A204.1 (cell line): ENCODE results near the gene HSD17B12.

Experiments used
- FAIRE-seq: peaks from 2 replicates; lab custom pipeline; 2012; peaks lifted over from hg19 to GRCh38; lab: Jason Lieb, UNC

The HSD17B12 gene

DNA sequence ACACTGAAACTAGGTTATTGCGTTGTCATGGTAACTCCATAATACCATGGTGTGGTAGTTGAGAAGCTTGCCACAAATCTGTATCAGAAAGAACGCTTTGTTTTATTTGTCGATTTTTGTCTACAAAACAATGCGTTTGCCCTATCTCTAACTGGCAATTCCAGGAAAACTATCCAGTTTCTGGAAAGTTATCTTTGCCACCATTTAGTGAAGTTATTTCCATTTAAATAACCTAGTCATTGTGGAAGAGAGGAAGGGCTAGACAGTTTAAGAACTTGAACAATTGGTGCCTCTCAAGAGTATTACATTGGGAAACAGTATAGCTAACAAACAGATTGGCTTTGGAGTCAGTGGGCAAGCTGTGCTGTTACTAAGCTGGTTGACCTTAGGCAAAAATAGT, 7.9 kb downstream of the HSD17B12 start:
- FAIRE-seq = no peak

- FAIRE-seq = no peak
Observed at GRCh38 chr11:43689167-43689566, 8.6 kb downstream of the HSD17B12 start.

- no peak for FAIRE-seq
Observed at GRCh38 chr11:43690929-43691725, 10.6 kb downstream of the HSD17B12 start.

DNA sequence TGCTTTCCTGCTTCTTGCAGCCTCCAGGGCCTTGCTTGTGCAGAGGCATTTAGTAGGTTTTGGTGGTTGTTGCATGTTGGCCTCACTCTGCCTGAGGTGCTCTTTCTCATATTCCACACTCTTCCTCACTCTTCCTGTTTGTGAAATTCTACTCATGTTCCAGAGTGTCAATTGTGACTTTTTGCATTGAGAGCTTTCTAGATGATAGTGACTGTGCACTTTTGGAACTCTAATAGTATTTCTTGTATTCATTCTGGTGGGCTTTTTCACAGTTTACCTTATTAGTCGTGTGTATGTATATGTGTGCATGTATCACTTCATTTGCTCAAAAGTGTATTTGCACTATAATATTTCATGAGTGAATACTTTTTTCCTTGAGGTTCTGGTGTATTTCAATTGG, 11.3 kb downstream of the HSD17B12 start:
- no peak for FAIRE-seq

DNA sequence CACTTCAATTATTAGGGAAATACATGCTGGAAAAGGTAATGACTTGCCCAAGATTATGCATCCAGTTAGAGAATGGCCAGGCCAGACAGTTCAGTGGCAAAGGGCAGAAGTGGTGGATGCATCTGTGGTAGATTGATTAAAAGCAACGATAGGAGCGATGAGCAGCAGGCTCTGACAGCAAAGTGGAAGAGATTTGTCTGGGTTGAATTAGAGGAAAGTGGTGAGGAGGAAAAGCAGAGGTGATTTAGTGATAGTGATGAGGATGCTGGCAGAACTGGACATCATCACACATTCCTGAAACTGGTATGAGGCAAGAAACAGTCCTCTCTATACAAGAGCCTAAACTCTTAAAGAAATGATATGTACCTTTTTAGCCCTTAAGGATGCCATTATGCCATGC, 12.5 kb downstream of the HSD17B12 start:
- no peak for FAIRE-seq

DNA sequence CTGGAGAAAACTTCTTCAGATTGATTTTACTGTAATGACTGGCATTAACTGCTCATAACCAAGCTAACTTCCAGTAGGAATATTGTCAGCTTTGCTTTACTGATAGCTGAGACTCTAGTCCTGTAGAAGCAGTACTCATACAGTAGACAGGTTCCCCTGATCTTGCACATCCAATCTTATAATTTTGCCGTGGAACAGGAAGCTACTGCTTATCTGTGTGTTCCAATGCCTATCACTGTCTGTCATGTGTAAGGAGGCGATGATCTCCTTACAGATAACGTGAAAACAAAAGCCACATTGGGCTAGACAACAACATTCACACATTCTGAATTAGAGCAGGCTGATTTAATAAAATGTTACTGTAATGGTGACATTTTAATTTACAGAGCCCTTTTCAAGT, 13.2 kb downstream of the HSD17B12 start:
- no peak for FAIRE-seq

- no peak for FAIRE-seq
Observed at GRCh38 chr11:43694477-43694876, 13.9 kb downstream of the HSD17B12 start.

DNA sequence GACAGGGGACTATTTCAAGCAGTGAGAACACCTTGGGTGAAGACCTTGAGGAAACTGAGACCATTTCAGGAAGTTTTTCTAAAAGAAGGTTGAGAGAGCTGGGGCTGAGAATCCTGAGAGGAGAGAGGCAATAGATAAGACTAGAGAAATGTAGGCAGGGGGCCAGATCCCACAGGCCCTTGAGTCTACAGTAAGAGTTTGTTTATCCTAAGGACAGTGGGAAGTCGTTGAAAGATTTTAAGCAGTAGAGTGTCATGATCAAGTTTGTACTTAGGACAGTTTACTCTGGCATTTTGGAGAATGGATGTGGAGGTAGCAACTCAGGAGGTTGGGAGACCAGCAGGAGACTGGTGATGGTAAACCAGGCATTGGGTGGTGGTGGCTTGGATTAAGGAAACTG, 17.1 kb downstream of the HSD17B12 start:
- no peak for FAIRE-seq

DNA sequence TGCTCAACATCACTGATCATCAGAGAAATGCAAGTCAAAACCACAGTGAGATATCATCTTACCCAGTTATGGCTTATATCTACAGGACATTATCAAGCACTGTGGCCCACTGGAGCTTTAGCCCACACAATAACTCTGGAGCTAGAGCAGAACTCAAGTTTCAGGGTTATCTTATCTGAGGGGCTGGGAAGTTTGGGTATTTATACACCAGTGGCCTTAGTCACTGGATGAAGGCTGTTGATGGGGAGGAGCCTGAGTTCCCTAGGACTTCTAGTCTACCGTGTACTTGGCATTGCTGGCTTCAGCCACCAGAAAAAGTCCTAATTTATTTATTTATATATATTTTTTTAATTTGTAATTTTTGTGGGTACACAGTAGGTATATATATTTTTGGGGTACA, 19.3 kb downstream of the HSD17B12 start:
- FAIRE-seq = no peak

GRCh38 chr11:43706631-43707030, 26.1 kb downstream of the HSD17B12 start:
- no peak for FAIRE-seq

DNA sequence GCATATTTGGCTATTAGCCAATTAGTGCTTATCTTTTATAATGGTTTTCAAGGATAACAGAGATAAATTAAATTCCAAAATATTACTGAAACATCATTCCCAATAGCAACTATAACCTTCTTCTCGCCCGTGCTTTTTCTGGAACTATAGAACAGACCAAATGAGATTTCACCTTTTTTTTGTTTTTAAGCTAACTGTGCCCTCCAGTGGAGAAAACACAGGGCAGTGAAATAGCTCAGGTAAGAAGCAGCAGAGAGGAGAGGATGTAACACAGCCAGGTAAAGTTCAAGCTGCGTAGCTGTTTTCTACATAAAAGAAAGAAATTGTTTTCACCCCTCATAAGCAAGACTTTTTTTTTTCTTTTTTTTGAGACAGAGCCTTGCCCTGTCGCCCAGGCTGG, 28.2 kb downstream of the HSD17B12 start:
- FAIRE-seq = no peak

- no peak for FAIRE-seq
Observed at GRCh38 chr11:43709689-43710088, 29.2 kb downstream of the HSD17B12 start.

- no peak for FAIRE-seq
Observed at GRCh38 chr11:43712676-43713075, 32.1 kb downstream of the HSD17B12 start.

GRCh38 chr11:43718373-43718772, 37.8 kb downstream of the HSD17B12 start:
- no peak for FAIRE-seq

DNA sequence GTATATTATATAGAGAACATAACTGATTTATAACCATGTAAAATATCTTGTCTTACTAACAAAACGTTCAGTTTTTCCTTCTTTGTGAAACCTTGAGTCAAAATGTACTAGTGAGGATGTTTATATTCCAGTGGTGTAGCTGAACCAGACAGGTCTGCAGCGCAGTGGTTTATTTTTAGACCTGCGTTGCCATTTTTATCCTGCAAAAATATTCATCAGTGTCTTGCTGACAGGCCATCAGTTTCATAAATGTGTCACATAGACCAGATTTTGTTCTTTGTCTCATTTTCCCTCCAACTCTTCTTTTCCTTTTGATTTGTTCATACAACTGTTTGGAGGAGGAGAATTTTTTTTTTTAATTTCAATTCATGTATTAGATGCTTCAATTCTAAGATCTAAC, 43.1 kb downstream of the HSD17B12 start:
- no peak for FAIRE-seq

DNA sequence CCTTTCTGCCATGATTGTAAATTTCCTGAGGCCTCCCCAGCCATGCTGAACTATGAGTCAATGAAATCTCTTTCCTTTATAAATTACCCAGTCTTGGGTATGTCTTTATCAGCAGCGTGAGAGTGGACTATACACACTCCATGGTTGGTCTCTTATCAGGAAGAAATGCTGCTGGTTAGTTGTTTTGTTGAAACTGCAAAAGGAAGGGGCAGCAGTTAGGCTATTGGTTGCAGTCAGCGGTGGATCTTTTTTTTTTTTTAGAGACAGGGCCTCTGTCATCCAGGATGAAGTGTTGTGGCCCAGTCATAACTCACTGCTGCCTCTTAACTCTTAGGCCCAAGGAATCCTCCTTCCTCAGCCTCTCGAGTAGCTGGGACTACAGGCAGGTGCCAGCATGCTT, 51.7 kb downstream of the HSD17B12 start:
- FAIRE-seq = no peak

GRCh38 chr11:43734256-43734655, 53.7 kb downstream of the HSD17B12 start:
- FAIRE-seq = no peak

DNA sequence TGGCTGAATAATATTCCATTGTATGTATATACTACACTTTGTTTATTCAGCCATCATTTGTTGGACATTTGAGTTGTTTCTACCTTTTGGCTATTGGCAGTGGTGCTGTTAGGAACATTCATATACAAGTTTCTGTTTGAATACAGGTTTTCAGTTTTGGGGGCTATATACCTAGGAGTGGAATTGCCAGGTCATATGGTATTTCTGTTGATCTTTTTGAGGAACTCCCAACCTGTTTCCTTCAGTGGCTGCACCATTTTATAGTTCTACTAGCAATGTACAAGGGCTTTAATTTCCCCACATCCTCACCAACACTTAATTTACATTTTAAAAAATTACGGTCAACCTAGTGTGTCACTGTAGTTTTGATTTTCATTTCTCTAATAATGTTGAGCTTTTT, 54.6 kb downstream of the HSD17B12 start:
- FAIRE-seq = no peak

- no peak for FAIRE-seq
Observed at GRCh38 chr11:43735961-43736360, 55.4 kb downstream of the HSD17B12 start.

- FAIRE-seq = no peak
Observed at GRCh38 chr11:43736502-43737200, 56.1 kb downstream of the HSD17B12 start.

DNA sequence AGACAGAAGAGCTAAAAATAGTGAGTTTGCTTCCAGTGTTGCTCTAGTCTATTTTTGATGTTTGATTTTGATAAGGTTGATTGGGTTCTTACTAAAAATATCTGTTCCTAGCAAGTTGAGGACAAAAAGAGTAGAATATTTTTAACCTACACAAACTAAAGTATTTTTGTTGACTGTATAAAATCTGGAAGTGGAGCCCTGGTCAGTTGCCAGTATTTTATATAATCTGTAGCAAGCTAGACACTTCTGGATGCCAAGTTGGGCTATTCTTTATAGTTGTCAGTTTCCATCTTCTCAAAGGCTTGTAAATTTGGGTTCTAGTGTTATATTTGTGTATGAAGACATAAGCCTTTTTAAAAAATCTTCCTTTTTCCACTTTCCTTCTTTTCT, 56.7 kb downstream of the HSD17B12 start:
- no peak for FAIRE-seq

DNA sequence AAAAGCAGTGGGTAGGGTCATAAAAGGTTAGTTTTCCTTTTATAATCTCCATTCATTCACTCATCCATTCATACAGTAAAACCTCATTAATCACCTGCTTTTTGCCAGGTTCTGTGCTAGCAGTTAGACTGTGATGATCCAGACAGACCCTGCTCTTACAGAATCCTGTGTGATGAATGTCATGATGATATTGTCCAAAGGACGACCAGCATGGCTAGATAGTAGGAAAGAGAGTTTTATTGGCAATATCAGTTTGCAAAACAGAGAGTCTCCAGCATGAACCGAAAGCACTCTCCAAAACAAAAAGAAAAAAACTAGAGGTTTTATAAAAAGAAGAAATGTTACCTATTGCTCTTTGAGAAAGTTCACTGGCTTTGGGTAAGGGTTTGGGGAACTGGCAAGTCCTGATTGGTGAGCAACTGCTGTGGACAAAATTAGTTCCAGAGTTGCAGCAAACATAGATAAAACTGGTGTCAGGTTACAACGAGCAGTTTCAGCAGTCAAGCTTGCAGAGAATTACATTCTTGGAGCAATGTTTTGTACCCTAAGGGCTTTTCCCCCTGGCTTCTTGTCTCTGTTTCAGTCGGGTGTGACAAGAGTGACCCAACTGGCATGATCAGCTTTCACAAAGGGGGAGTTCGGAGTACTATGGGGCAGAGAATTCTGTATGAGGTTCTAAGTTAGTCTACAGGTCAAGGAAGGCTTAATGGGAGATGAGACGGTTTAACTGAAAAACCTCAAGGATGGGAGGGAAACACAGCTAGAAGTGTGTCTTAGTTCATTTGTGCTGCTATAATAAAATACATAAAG, 58.3 kb downstream of the HSD17B12 start:
- no peak for FAIRE-seq

- no peak for FAIRE-seq
Observed at GRCh38 chr11:43746670-43747069, 66.1 kb downstream of the HSD17B12 start.
